ENCODE results near the gene LGALS9C. TPM values are rescaled to one million over a fixed set of nuclear protein-coding genes. Genes with fewer than 3 reads are reported as not detected.
"Not testable (repeated sequence)": the region's sequence is repeated elsewhere in the genome, so short reads cannot be mapped to it uniquely, and the experiment has no call there.

The LGALS9C gene
- total RNA-seq, 1 donor from 2014 or later: not detected

- H3K4me1 Mint-ChIP-seq; intact Hi-C loops (cut with micrococcal nuclease); H3K27ac Mint-ChIP-seq; DNase-seq; H3K9me3 Mint-ChIP-seq; H3K27me3 Mint-ChIP-seq; POLR2A ChIA-PET; CTCF ChIA-PET; H3K36me3 Mint-ChIP-seq (ENCODE audit: low read depth); H3K4me3 Mint-ChIP-seq; ATAC-seq (ENCODE audit: low read depth): not testable (repeated sequence)
Observed at GRCh38 chr17:18466250-18466983, 10.2 kb upstream of the LGALS9C start.

- H3K4me1 Mint-ChIP-seq; H3K36me3 Mint-ChIP-seq (ENCODE audit: low read depth); CTCF ChIA-PET; H3K27me3 Mint-ChIP-seq; DNase-seq; H3K27ac Mint-ChIP-seq; H3K9me3 Mint-ChIP-seq; H3K4me3 Mint-ChIP-seq; POLR2A ChIA-PET; intact Hi-C loops (cut with micrococcal nuclease); ATAC-seq (ENCODE audit: low read depth): not testable (repeated sequence)
Observed at GRCh38 chr17:18467001-18467400, 9.6 kb upstream of the LGALS9C start.

GRCh38 chr17:18468472-18469171 lies 8.0 kb upstream of the LGALS9C start:
- ATAC-seq (ENCODE audit: low read depth); H3K4me1 Mint-ChIP-seq; DNase-seq; H3K27ac Mint-ChIP-seq; H3K9me3 Mint-ChIP-seq; H3K36me3 Mint-ChIP-seq (ENCODE audit: low read depth); H3K27me3 Mint-ChIP-seq; intact Hi-C loops (cut with micrococcal nuclease); POLR2A ChIA-PET; CTCF ChIA-PET; H3K4me3 Mint-ChIP-seq: not testable (repeated sequence)

GRCh38 chr17:18469837-18470236 lies 6.8 kb upstream of the LGALS9C start:
- CTCF ChIA-PET; H3K4me1 Mint-ChIP-seq; H3K4me3 Mint-ChIP-seq; H3K27ac Mint-ChIP-seq; intact Hi-C loops (cut with micrococcal nuclease); ATAC-seq (ENCODE audit: low read depth); DNase-seq; POLR2A ChIA-PET; H3K9me3 Mint-ChIP-seq; H3K27me3 Mint-ChIP-seq; H3K36me3 Mint-ChIP-seq (ENCODE audit: low read depth): not testable (repeated sequence)

GRCh38 chr17:18470345-18470930 lies 6.2 kb upstream of the LGALS9C start:
- H3K4me3 Mint-ChIP-seq; H3K4me1 Mint-ChIP-seq; H3K36me3 Mint-ChIP-seq (ENCODE audit: low read depth); POLR2A ChIA-PET; H3K9me3 Mint-ChIP-seq; ATAC-seq (ENCODE audit: low read depth); H3K27ac Mint-ChIP-seq; CTCF ChIA-PET; H3K27me3 Mint-ChIP-seq; intact Hi-C loops (cut with micrococcal nuclease); DNase-seq: not testable (repeated sequence)

GRCh38 chr17:18473967-18474366 lies 2.6 kb upstream of the LGALS9C start:
- H3K27me3 Mint-ChIP-seq; H3K36me3 Mint-ChIP-seq (ENCODE audit: low read depth); POLR2A ChIA-PET: not testable (repeated sequence)

GRCh38 chr17:18474754-18475153 lies 1.8 kb upstream of the LGALS9C start:
- intact Hi-C loops (cut with micrococcal nuclease); ATAC-seq (ENCODE audit: low read depth): not testable (repeated sequence)

More at GRCh38 chr17:18473967-18474366, 2.6 kb upstream of the LGALS9C start:
- H3K27ac Mint-ChIP-seq; H3K4me3 Mint-ChIP-seq; H3K9me3 Mint-ChIP-seq; intact Hi-C loops (cut with micrococcal nuclease); H3K4me1 Mint-ChIP-seq; CTCF ChIA-PET; DNase-seq; ATAC-seq (ENCODE audit: low read depth): not testable (repeated sequence)

GRCh38 chr17:18477367-18477766 lies 778 bp downstream of the LGALS9C start:
- H3K27me3 Mint-ChIP-seq; CTCF ChIA-PET; H3K9me3 Mint-ChIP-seq; H3K4me3 Mint-ChIP-seq; intact Hi-C loops (cut with micrococcal nuclease); ATAC-seq (ENCODE audit: low read depth); H3K27ac Mint-ChIP-seq; H3K4me1 Mint-ChIP-seq; POLR2A ChIA-PET; H3K36me3 Mint-ChIP-seq (ENCODE audit: low read depth); DNase-seq: not testable (repeated sequence)

More at GRCh38 chr17:18474754-18475153, 1.8 kb upstream of the LGALS9C start:
- H3K9me3 Mint-ChIP-seq; H3K27ac Mint-ChIP-seq; DNase-seq; CTCF ChIA-PET; H3K36me3 Mint-ChIP-seq (ENCODE audit: low read depth); H3K4me1 Mint-ChIP-seq; POLR2A ChIA-PET; H3K4me3 Mint-ChIP-seq; H3K27me3 Mint-ChIP-seq: not testable (repeated sequence)

GRCh38 chr17:18478362-18478761 lies 1.8 kb downstream of the LGALS9C start:
- CTCF ChIA-PET; H3K36me3 Mint-ChIP-seq (ENCODE audit: low read depth); H3K27ac Mint-ChIP-seq; H3K4me3 Mint-ChIP-seq; DNase-seq; POLR2A ChIA-PET; H3K4me1 Mint-ChIP-seq; intact Hi-C loops (cut with micrococcal nuclease); ATAC-seq (ENCODE audit: low read depth); H3K27me3 Mint-ChIP-seq; H3K9me3 Mint-ChIP-seq: not testable (repeated sequence)

- H3K36me3 Mint-ChIP-seq (ENCODE audit: low read depth); H3K9me3 Mint-ChIP-seq; POLR2A ChIA-PET; CTCF ChIA-PET; H3K27me3 Mint-ChIP-seq; H3K27ac Mint-ChIP-seq; intact Hi-C loops (cut with micrococcal nuclease); H3K4me3 Mint-ChIP-seq; H3K4me1 Mint-ChIP-seq; ATAC-seq (ENCODE audit: low read depth); DNase-seq: not testable (repeated sequence)
Observed at GRCh38 chr17:18478977-18479595, 2.5 kb downstream of the LGALS9C start.

GRCh38 chr17:18481775-18482174 lies 5.2 kb downstream of the LGALS9C start:
- H3K4me1 Mint-ChIP-seq: not testable (repeated sequence)

GRCh38 chr17:18485936-18486464 lies 9.4 kb downstream of the LGALS9C start:
- intact Hi-C loops (cut with micrococcal nuclease); POLR2A ChIA-PET; H3K4me1 Mint-ChIP-seq; ATAC-seq (ENCODE audit: low read depth); DNase-seq; H3K27ac Mint-ChIP-seq; H3K4me3 Mint-ChIP-seq; CTCF ChIA-PET; H3K9me3 Mint-ChIP-seq; H3K27me3 Mint-ChIP-seq; H3K36me3 Mint-ChIP-seq (ENCODE audit: low read depth): not testable (repeated sequence)

More at GRCh38 chr17:18481775-18482174, 5.2 kb downstream of the LGALS9C start:
- H3K4me3 Mint-ChIP-seq; POLR2A ChIA-PET; ATAC-seq (ENCODE audit: low read depth); intact Hi-C loops (cut with micrococcal nuclease); H3K27ac Mint-ChIP-seq; CTCF ChIA-PET; H3K36me3 Mint-ChIP-seq (ENCODE audit: low read depth); DNase-seq; H3K27me3 Mint-ChIP-seq; H3K9me3 Mint-ChIP-seq: not testable (repeated sequence)

Data from activated B cell treated with CpG ODN at 0.5 μM for 24 hours (primary cell).